GM18499 (cell line): ENCODE measurements around the gene ZFP90.
A peak's percentile ranks its signal among the peaks of the same experiment; 100 is the strongest.
"Not testable (repeated sequence)": the region's sequence is repeated elsewhere in the genome, so short reads cannot be mapped to it uniquely, and the experiment has no call there.

Source experiments
- ATAC-seq: cut with Tn5 transposase; IDR thresholded peaks from one replicate; pipeline ENCODE4 v1.9.1; 2021; ENCODE audit warnings: moderate number of reproducible peaks; ENCODE audit not compliant: insufficient read depth, unreplicated experiment

ZFP90 gene

DNA sequence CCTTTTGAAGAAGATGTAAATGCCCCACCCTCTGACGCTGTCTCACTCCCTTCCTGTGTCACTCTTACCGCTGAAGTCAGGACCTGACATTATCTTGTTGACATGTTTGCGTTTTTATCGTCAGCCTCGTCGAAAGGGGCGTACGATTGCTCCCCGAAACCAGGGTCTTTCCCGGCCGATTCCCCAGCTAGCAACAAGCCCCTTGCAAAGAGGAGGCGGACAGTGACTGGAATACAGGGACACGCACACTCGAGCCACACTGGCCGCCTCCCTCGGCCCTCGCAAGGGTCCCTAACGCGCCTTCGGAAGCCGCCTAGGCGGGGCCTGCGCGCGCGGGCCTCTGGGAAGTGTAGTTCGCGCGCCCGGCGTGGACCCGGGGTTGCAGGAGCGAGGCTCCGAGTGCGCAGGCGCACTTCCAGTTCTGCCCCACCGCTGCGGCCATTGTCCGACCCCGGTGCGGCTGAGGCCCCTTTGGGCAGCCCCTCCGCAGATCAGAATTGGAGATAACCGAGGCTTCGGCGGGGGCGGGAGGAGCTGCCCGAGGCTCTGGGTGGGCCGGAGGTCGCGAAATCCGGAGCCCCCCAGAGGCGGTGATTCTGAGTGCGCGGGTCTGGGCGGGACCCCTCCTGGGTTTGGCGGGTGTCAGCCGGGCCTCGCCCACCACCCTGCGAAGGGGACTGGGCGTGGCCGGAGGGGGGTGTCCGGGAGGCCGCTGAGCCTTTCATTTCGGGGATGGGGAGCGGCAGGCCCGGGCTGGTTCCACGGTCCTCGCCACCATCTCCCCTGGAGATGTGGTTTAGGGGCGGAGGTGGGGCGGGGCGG lies at the start of gene ZFP90:
ZFP90 (plus strand) TSS at position 412 of the 822 bp plus-strand sequence. CDS start 502 bp downstream, outside the sequence.
- ATAC-seq, result peak; percentile 70

DNA sequence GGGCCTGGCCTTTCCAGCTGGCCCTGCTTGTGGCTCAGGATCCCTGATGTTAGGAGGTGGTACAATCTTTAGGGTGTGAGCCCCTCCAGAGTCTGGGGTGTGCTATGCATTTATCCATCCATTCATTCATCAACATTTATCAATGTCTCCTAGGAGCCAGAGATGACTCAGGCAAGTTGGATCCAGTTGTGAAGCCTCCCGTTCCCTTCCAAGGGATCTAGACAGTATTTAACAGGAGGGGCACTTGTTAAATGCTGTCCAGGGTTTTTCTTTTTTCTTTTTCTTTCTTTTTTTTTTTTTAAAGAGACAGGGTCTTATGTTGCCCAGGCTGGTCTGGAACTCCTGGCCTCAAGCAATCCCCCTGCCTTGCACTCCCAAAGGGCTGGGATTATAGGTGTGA lies 48.7 kb upstream of the ZFP90 start:
- ATAC-seq, result no peak

DNA sequence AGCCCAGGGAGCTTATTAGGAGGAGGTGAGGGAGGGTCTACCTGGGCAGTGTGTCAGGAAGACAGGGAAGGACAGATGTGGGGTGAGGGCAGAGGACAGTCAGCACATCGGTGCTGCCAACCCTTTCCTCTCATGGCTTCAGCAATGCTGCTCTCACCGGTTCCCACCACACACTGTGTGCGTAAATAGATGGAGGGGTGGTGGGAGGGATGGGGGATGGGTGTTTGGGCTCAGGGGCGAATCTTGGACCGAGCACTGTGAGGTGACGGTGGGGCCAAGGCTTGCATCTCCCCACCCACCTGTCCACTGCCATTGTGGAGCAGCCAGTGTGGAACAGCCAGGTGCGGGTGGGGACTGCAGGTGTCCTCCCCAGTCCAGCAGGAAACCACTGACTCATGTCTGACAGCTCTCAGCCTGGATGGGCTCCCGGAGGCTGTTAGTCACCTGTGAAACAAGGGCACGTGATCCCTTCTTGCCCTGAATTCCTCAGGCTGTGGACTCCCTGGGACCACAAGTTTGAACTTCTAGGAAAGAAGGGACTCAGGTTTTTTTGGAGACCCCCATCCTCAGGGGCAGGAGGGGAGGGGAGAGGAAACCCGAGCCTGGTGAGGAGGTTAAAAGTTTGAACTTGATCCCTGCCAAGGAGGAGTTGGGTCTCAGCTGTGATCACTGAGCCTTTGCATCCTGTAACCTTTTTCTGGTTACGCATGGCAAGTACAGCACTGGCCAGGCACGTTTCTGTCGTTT lies 48.1 kb upstream of the ZFP90 start:
- no peak for ATAC-seq

DNA sequence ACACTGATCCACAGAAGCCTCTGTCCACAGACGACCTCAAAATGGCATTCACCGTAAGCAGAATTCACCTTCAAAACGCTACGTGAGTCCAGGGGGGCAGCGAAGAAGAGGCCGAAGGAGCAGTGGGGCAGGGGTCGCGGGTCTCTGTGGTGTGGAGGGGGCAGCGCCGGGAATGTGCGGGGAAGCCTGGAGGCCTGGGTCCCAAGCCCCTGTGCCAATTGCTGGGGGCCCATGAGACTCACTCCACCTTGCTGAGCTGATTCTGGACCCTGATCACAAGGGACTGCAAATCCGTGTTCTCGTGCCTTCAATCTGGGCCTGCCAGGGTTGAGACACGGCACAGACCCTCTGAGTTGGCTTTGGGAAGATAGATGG lies 47.5 kb upstream of the ZFP90 start:
- no peak for ATAC-seq

DNA sequence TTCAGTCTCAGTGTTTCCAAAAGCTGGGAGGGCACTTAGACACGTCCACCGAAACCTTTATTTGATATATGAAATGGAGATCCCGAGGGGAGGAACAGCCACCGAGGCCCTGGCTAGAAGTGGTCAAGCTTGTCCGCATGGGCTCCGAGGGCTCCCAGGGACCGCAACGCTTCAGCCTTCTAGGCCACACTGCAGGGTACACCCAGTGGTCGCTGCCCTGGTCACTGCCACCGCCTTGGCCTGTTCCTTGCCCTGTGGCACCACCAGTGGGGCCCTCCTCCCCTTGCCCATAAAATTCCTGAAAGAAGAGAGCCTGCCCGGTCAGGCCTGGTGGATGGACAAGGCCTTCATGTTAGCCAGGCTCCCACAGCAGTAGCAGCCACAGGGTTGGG lies 46.9 kb upstream of the ZFP90 start:
- ATAC-seq, result no peak

DNA sequence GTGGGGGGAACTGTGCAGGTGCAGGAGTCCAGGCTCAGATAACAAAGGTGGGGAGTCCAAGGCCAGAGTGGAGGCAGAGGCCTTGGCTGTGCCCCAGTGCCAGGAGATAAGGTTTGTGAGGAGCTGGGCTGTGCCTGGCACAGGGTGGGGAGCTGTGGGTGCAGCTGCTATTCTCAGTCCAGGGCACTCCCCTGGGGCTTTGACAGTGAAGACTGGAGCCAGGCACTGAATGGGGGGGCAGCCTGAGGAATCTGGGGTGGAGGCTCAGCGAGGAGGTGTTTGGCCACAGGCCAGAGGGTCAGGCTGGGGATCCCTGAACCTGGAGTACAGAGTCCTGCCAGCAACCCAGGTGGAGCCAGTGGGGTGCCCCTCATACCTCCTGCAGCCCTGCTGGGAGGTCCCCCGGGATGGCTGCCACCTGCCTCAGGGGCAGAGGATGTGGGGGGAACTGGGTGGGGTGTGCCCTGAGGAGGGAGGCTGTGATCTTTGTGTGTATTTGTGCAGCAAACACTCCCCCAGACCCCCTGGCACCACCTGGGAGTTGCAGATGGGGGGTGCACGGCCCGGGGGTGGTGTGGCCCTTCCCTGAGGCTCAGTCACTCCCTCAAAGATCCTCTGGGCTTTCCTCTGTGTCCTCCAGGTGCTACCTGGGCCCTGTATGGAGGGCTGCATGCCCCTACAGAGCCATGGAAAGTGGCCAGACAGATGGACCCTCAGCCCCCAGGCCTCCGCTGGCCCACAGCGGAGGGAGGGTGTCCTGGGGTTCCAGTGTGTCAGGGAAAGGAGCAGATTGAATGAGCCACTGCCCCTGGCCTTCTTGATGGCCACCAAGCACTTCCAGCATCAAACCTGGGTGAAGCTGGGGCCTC lies 46.3 kb upstream of the ZFP90 start:
- ATAC-seq, result no peak

DNA sequence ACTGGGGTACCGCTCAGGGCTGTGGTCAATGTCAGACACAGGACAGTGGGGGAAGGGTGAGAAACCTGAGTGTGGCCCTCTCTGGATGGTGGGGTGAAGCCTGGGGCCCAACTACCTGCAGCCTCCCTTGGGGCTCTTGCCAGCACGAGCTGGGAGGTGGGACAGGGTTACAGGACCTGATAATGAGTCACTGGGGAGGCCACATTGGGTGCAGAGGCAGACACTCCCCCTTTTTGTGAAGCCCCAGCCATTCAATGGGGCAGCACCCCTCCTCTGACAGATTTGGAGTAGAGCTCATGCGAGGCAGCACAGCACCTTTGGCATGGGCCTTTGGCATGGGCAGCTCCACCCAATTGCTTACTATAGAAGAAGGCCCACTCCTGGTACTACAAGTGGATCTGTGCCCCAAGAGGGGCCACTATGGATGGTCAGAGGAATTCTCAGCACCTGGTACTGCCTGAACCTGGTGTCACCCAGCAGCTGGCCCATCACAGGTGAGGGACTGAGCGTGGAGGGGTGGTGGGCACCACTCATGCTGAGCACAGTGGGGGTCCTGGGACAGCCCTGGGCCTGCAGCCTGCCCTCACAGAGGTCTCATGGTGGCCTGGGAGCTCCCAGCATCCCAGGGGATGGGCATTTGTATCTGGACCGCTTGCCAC lies 45.5 kb upstream of the ZFP90 start:
- ATAC-seq, result no peak

DNA sequence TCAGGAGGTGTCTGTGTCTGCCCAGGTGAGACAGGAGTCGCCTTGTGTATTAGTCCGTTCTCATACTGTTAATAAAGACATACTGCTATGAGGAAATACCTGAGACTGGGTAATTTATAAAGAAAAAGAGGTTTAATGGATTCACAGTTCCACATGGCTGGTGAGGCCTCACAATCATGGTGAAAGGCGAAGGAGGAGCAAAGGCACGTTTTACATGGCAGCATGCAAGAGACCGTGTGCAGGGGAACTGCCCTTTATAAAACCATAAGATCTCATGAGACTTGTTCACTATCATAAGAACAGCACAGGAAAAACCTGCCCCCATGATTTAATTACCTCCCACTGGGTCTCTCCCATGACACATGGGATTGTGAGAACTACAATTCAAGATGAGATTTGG lies 44.8 kb upstream of the ZFP90 start:
- not testable (repeated sequence) for ATAC-seq

DNA sequence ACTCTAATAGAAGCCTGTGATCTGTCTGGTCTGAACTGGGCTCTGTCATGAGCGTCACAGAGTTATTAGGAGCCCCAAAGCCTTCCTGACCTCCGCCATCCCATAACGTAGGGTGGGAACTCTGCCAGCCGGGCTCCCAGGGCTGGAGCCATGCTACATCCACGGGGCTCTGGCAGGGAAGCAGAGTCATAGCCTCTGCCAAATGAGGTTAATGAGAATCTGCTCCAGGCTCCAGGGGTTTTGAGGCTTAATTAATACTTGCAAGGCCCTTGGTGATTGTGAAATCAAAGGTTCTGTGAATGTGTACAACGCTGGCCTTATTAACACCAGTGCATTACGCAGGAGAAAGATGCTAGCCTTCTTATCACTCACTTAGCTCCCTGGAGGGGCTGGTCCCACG lies 42.4 kb upstream of the ZFP90 start:
- ATAC-seq, result no peak

DNA sequence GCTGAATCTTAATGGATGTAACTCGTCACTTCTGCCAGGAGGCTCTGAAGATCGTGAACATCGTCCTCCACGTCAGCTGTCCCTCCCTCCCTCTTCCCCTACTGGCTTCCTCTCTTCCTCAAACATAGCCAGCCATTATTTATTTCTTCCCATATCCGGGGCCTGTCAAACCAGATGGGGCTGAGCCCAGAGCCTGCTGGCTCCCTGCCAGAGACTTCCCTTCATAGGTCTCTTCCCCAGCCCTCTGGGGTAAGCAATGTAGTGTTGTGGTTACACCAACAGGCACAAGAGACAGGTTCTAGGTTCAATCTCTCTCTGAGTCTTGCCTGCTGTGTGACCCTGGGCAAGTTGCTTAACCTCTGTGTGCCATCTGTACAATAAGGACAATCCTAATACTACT lies 40.1 kb upstream of the ZFP90 start:
- no peak for ATAC-seq

DNA sequence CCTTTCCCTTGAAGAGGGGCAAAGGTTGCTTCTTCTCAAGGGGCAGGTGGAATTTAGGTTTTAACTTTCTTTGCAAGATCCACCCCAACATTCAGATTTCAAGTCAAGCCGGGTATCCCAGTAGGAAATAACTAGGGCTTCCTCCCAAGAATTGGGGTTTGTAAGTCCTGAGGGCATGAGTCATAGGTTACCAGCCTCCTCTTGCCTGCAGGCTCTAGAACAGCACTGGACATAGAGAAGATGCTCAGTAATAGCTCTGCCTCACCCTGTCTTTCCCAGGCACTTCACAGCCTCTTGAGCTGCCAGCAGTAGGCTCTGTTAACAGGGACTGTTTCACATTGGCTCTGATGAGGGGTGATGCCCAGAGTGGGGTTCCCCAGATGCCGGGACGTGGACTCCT lies 35.8 kb upstream of the ZFP90 start:
- no peak for ATAC-seq

DNA sequence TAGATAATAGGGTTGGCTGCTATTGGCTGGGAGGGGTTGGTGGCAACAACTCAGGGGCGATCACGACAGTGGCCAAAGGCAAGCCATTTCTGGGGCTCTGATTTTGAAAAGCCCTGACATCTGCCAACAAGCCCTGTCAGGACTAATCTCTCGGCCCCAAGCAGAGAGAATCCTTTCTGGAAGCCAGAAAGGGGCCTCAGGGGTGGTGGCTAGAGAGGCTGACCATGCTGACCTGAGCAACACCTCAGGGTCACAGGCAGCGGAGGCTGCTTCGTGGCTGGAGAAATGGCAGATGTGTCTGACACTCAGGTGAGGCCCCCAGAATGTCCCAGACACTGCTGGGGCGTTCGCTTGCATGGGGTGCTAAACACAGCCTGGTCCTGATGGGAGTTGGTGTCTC lies 35.0 kb upstream of the ZFP90 start:
- no peak for ATAC-seq

DNA sequence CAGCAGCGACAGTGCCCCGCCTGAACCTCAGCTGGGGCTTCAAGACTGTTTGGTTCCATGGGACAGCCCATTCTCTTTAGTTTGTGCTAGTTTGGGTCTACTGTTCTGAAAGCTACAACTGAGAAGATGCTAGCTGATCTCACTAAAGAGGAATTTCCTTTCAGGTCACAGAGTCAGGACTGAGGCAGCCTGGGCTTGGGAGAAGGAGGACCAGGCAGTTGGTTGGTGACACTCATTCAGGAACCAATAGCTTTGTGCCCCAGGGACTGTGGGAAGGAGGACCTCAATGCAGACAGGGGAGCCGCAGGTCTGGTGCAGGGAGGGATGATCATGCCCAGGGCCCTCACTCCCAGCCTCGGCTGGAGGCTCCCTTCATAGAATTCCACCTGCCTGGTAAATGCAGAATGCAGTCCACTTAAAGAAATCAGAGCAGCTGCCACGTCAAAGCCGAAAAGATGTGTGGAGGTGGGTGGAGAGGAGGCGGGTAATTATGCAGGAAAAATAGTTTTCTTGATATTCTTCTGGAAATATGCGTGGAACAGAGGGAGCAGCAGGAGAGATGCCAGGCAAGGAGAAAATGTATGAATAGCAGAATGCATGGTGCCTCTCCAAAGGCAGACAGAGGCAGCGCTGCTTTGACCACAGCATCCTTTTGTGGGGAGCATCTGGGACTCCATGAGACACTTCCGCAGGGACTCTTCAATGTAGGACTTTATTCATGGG lies 32.6 kb upstream of the ZFP90 start:
- ATAC-seq, result no peak

DNA sequence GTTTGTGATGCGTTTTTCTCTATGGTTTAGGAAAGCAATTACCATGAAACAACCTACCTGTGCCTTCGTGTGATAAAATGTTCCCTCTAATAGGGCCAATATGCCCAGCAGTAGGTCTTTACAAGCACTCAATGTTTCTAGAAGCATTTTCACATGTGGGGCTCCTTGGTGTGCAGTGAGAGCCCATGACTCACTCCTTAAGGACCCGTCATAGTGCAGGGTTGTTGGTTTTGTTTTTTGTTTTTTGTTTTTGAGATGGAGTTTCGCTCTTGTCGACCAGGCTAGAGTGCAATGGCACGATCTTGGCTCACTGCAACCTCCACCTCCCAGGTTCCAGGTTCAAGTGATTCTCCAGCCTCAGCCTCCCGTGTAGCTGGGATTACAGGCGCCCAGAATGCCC lies 31.1 kb upstream of the ZFP90 start:
- ATAC-seq, result no peak

DNA sequence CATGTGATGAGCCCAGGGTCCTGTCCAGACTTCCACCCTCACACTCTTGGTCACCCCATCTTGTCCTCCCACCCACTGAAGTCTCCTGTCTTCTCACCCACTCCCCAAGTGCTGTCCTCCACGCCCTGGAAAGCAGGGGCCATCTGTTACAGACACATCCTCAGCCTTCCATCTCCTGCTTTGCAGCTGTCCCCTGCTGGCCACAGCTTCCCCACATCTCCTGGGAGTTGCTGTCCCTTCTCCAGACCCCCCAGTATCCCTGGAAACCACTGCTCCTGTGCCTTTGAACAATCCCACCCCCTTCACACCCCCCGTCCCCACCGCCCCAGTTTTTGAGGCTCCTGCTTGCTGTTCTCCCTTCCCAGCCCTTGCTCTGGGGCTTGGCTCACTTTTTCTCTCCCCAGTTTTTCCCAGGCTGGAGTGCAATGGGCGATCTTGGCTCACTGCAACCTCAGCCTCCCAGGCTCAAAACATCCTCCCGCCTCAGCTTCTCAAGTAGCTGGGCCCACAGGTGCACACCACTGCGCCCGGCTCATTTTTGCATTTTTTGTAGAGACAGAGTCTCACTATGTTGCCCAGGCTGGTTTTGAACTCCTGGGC lies 30.4 kb upstream of the ZFP90 start:
- no peak for ATAC-seq

DNA sequence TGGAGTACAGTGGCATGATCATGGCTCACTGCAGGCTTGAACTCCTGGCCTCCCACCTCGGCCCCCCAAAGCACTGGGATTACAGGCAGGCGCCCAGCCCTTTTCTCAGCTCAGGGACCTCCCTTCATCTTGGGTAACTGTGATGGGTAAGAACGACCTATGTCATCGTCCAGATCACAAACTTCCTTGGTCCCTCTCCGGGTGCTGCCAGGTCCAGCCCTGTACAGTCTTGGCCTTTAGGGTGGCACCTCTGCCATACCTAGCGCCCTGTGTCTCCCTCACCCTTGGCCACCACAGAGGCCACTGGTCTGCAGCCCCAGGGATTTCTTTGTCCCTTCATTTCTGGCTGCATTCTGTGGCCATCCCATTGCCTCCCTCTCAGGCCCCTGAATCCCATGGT lies 29.7 kb upstream of the ZFP90 start:
- ATAC-seq, result no peak

DNA sequence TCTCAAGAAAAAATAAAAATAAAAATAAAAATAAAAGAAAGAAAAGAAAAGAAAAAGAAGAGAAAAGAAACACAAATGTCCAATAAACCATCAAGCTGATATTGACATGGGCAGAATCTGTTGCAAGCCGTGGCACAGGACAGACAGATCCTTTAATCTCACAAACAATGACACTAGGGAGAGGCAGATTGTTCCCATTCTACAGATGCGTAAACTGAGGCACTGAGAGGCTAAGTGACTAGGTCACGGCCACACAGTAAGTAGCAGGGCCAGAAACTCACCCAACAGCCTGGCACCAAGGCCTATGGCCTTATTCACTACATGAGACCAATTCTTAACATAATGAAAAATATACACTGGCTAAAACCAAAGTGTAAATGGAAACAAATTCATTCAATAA lies 28.3 kb upstream of the ZFP90 start:
- ATAC-seq, result no peak

DNA sequence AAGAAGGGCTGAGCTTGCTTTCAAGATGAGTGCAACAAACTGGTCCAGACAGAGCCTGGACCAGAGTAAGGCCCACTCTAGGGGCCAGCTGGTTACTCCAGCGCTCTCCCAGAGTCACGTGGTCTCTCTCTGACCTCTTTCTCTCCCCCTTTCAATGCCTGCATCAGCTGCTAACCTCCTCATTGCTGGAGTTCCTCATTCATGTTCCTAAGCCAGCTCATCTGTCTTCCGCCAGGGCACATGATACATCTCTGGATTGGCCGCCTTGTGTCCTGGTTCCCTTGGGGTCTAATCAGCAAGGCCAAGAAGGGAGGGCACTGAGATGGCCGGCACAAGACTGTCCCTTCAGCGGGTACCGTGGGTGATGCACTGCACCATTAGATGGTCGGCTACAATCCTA lies 26.9 kb upstream of the ZFP90 start:
- ATAC-seq, result no peak

DNA sequence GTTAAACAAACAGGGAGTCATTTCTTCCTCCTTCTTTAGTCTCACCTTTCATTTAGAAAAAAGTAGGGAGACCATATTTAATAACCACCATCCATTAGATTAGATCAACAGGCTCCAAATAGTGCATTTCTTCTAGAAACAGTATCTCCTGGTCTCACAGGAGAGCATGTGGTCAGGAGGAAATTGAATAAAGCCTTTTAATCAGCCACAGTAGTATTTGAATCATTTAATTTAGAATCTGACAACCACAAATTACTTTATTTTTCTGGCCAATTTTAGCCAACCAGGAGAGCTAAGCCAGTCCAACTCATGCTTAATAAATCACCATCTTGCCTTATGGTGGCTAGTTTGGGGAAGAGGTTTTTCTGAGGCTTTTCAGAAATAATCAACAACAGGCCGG lies 26.3 kb upstream of the ZFP90 start:
- ATAC-seq, result no peak
